Measurements from ENCODE around the gene SAMD4A.
"Not testable (repeated sequence)": the region's sequence is repeated elsewhere in the genome, so short reads cannot be mapped to it uniquely, and the experiment has no call there.

The SAMD4A gene

GRCh38 chr14:54597795-54598443 is 31.0 kb downstream of the SAMD4A start:
- no peak for FAIRE-seq

GRCh38 chr14:54599966-54600716 is 33.2 kb downstream of the SAMD4A start:
- no peak for FAIRE-seq

DNA sequence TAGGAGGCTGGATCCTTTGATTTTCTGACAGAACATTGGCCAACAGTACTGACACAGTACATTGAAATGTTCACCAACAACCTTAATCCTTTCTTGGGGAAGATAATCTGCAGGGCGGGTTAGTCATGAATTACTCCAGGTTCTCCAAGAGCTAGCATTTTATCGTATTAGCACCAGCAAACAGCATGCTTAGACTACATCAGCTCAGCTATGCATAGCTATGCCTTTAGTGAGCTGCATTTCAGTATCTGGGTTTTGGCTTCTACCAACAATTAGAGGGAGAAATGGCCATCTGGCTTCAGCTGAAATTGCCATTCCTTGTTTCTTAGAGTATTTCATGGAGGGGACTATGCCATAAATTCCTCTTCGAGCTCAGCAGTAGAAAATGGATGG is 33.8 kb downstream of the SAMD4A start:
- FAIRE-seq = no peak

- FAIRE-seq = no peak
Observed at GRCh38 chr14:54603362-54603761, 36.4 kb downstream of the SAMD4A start.

DNA sequence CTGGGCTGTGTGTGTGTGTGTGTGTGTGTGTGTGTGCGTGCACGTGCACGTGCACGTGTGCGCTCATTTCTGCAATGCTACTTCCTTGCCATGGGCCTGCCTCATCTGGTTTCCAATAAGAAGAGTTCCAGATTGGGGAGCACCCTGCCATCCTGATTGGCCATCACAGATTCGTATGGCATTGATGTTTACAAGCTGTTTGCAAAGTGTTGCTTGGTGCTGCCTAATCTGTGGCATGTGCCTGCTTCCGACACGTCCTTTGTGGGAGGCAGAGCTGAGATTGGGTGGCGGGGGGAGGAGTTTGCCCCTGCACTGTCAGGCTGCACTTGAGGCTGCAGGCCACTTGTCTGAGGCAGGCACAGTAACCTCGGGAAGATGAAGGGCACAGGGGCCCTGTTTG is 39.2 kb downstream of the SAMD4A start:
- FAIRE-seq = no peak

DNA sequence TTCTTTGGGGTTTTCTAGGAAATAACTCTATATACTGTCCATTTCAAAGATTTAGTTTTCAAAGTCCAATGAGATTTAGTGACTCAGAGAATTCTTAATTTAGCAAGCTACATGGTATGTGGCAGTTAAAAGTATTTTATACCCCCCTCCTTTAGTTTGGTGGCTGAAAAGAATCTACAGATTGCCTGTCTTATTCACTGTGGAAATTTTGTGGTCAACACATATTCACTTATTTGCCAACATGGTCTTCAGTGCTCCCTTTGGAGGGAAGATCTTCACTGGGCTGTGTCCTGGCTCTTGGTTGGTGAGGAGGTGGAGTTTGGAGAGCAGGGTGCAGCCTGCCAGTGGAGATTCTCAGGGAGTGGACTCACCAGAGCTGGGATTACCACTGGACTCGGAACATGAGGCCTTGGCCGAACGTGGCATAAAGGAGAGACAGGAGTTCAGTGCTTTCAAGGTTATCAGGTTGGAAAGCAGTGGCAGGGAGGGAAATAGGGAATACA is 39.8 kb downstream of the SAMD4A start:
- FAIRE-seq = no peak

DNA sequence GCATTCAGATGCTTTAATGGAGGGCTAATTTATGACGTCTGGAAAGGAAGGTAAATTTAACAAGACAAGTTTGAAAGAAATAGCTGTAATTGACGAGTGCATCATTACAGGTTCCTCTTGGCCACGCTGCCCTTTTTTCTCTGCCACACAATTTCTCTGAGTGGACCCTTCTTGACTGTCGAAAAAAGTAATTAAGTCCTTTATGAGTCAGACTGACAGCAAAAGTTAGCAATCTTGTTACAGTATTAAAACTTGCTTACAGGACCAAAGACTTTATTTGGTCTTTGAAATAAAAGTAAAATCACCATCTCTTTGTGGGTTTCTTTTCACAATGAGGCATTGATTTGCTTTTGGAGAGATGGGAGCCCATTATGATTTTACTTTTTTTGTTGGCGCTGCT is 42.6 kb downstream of the SAMD4A start:
- FAIRE-seq = no peak

- FAIRE-seq = no peak
Observed at GRCh38 chr14:54610051-54610977, 43.4 kb downstream of the SAMD4A start.

- FAIRE-seq = no peak
Observed at GRCh38 chr14:54614296-54614695, 47.4 kb downstream of the SAMD4A start.

DNA sequence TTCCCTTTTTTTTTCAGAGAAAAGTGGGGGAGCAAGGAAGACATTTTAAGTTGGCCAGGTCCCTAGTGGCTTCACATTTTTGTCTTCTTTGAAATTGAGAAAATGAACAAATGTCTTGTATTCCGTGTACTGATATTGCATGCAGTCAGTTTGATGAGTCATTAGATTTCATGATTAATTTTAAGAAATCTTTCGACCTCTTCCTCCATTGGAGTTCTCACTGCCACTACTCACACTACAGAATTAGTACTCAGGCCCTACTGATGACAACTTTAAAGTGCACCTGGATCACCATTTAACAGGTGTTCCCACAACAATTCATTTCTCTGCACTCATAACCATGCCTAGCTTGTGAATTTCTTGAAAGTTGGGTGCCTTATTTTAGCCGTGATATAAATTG is 50.5 kb downstream of the SAMD4A start:
- FAIRE-seq = no peak

GRCh38 chr14:54621686-54622085 is 54.8 kb downstream of the SAMD4A start:
- FAIRE-seq = no peak

- no peak for FAIRE-seq
Observed at GRCh38 chr14:54622192-54622958, 55.4 kb downstream of the SAMD4A start.

- no peak for FAIRE-seq
Observed at GRCh38 chr14:54623279-54624004, 56.5 kb downstream of the SAMD4A start.

GRCh38 chr14:54624005-54624358 is 57.1 kb downstream of the SAMD4A start:
- FAIRE-seq = not testable (repeated sequence)

- FAIRE-seq = no peak
Observed at GRCh38 chr14:54625112-54625511, 58.2 kb downstream of the SAMD4A start.

DNA sequence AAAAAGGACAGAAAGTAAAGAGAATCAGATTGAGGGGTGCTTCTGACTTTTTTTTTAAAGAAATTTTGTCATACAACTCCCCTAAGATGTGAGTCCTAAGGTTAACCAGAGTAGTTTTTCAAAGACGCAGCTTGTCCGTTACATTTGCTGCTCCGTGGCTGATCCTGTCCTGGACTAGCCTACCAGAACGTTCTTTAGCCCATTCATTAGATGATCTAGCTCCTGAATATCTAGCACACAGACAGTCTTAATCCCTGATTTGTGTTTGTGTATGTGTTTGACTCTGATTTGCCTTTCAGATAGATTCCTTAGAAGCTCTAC is 60.3 kb downstream of the SAMD4A start:
- no peak for FAIRE-seq

- FAIRE-seq = no peak
Observed at GRCh38 chr14:54627540-54628363, 60.8 kb downstream of the SAMD4A start.

- FAIRE-seq = no peak
Observed at GRCh38 chr14:54629183-54629582, 62.3 kb downstream of the SAMD4A start.

DNA sequence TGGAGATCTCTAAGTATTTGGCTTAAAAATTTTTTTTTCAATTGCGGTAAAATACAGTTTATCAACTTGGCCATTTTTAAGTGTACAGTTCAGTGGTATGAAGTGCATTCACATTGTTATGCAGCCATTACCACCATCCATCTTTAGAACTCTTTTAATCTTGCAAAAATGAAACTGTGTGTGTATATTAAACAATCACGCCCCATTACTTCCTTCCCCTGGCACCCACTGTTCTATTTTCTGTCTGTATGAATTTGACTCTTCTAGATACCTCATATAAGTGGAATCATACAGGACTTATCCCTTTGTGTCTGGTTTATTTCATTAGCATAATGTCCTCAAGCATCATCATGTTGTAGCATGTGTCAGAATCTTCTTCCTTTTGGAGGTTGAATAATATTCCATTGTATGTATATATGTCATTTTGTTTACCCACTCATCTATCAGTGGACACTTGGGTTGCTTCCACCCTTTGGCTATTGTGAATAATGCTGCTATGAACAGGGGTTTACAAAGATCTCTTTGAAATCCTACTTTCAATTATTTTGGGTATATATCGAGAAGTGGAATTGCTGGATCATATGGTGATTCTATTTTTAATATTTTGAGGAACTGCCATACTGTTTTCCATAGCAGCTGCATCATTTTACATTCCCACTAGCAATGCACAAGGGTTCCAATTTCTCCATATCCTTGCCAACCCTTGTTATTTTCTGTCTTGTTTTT is 62.9 kb downstream of the SAMD4A start:
- no peak for FAIRE-seq

DNA sequence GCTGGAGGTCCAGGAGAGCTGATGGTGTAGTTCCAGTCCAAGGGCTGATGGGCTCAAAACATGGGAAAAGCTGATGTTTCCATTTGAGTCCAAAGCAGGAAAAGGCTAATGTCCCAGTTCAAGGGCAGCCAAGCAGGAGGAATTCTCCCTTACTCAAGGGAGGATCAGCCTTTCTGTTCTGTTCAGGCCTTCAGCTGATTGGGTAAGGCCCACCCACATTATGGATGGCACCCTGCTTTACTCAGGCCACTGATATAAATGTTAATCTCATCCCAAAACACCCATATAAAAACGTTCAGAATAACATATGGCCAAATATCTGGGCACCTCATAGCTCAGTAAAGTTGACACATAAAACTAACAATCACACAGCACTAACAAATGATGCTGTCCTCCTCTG is 64.1 kb downstream of the SAMD4A start:
- no peak for FAIRE-seq

GRCh38 chr14:54632452-54632851 is 65.5 kb downstream of the SAMD4A start:
- FAIRE-seq = no peak
